HFF-Myc (cell line): Measurements from ENCODE around the gene GABRB1.

Source experiments
- DNase-seq: peaks from one replicate; pipeline ENCODE4 v3.0.0-alpha.2; 2011; ENCODE audit warnings: low read depth; ENCODE audit errors: extremely low read depth
- H3K4me3 ChIP-seq: replicated peaks from 2 replicates; pipeline ENCODE4 v1.5.1; 2011; ENCODE audit warnings: low read depth, mild to moderate bottlenecking, control low read depth, low read length
- TF ChIP-seq, protein P1 (sequence below): IDR thresholded peaks from 2 replicates; pipeline ENCODE4 v1.5.1; 2012; ENCODE audit warnings: mild to moderate bottlenecking, low read depth, low read length, control low read depth; ENCODE audit errors: missing control alignments

The GABRB1 gene

GRCh38 chr4:47474799-47475198, 443.4 kb downstream of the GABRB1 start:
- no peak for DNase-seq
- no peak overlapping the region for H3K4me3 ChIP-seq
- TF ChIP-seq, protein P1, sequence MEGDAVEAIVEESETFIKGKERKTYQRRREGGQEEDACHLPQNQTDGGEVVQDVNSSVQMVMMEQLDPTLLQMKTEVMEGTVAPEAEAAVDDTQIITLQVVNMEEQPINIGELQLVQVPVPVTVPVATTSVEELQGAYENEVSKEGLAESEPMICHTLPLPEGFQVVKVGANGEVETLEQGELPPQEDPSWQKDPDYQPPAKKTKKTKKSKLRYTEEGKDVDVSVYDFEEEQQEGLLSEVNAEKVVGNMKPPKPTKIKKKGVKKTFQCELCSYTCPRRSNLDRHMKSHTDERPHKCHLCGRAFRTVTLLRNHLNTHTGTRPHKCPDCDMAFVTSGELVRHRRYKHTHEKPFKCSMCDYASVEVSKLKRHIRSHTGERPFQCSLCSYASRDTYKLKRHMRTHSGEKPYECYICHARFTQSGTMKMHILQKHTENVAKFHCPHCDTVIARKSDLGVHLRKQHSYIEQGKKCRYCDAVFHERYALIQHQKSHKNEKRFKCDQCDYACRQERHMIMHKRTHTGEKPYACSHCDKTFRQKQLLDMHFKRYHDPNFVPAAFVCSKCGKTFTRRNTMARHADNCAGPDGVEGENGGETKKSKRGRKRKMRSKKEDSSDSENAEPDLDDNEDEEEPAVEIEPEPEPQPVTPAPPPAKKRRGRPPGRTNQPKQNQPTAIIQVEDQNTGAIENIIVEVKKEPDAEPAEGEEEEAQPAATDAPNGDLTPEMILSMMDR = no peak

GRCh38 chr4:47475411-47475810, 444.0 kb downstream of the GABRB1 start:
- no peak overlapping the region for H3K4me3 ChIP-seq
- TF ChIP-seq, protein P1 = no peak
- DNase-seq = no peak
